IPS DF 19.7 (cell line): Measurements from ENCODE around the gene IFITM1.
"Not testable (repeated sequence)": the region's sequence is repeated elsewhere in the genome, so short reads cannot be mapped to it uniquely, and the experiment has no call there.

ENCODE experiments used
- DNase-seq: peaks from one replicate; pipeline ENCODE4 v3.0.0-alpha.2; 2013; ENCODE audit warnings: low read depth, low spot score

IFITM1 gene

DNA sequence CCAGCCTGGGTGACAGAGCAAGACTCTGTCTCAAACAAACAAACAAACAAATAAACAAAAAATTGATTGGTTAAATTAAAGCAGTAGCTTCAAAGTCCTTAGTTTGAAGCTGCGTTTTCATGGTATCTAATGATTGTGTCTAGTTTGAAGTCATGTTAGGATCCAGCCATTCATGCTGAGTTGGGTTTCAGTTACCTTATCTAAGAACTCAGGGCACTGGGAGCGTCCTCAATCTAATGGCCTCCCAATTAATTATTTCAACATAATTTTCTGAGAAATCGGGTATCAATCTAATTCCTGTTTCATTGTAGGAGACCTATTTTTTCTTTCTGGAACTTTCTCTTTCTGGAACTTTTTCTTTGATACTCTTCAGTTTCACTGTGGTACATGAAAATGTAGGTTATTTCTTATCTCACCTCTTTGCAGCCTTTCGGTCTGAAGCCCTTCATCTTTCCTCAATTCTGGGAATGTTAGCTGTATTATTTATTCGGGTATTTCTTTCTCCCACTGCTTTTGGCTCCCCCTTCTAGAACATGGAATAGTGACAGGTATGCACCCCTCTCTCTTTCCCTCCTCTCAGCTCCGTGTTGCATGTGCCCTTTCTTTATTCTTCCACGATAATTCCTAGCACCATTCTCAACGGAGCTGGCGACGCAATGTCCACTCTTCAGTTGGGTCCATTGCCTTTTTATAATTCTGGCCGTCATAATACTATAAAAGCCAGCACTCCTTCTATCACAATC lies 31.2 kb downstream of the IFITM1 start:
- no peak for DNase-seq

DNA sequence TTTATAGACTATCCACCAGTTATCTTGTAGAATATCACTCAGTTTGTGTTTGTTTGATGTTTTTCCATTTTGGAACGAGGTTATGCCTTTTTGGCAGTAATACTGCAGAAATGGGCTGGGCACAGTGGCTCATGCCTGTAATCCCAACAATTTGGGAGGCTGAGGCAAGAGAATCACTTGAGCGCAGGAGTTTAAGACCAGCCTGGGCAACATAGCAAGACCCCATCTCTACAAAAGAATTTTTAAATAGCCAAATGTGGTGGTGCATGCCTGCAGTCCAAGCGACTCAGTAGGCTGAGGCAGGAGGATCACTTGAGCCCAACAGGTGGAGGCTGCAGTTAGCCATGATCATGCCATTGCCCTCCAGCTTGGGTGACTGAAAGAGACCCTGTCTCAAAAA lies 32.7 kb downstream of the IFITM1 start:
- no peak for DNase-seq

DNA sequence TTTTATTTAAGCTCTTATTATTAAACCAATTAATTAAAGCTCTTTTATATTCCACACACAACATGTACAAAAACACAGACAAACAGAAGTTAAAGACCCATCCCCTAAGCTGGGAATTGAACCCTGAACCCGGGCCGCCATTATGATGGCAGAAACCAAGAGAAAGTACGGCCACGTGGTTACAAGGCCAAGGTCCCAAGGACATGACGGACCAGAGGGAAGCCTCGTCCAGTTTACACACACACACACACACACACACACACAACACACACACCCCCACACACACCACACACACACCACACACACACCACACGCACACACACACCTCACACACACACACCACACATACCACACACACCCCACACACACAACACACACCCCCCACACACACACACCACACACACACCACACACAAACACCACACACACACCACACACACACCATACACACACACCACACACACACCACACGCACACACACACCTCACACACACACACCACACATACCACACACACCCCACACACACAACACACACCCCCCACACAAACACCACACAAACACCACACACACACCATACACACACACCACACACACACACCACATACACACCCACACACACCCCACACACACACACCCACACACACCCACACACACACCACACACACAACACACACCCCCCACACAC lies 35.6 kb downstream of the IFITM1 start:
- not testable (repeated sequence) for DNase-seq

DNA sequence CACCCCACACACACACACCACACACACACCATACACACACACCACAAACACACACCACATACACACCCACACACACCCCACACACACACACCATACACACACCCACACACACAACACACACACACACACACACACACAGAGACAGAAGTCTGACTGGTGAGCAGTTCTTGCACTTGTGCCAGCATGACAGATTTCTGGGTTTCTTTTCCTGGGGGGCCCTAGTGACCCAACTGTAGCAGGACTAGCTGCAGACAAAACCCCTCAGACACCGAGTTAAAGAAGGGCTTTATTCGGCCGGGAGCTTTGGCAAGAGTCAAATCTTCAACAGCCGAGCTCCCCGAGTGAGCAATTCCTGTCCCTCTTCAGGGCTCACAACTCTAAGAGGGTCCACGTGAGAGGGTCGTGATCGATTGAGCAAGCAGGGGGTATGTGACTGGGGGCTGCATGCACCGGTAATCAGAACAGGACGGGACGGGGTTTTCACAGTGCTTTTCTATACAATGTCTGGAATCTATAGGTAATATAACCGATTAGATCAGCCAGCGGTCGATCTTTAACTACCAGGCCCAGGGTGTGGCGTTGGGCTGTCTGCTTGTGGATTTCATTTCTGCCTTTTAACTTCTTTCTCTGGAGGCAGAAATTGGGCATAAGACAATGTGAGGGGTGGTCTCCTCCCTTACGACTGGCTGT lies 36.3 kb downstream of the IFITM1 start:
- not testable (repeated sequence) for DNase-seq

DNA sequence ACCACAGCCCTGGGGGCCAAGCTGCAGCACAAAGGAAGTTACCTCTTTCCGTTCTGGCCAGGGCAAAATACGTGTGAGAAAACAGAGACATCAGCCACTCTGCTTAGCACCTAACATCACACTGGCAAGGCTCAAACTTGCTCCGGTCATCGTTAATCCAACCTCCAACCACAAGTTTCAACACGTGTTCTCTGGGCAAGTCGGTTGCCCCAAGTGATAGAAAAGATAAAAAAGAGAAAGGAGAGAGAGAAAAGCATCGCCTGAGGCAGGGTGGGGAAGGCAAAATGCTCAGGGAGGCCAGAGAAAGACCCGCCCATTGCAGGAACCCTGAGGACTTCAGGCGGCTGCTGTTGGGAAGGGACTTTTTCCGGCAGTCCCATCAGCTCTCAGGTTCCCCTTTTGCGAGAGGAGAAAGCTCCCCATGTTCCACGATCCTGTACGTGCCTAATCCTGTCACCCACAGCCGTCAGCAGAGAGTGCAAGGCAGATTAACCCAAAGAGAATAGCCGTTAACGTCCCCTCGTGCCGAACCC lies 36.9 kb downstream of the IFITM1 start:
- no peak for DNase-seq

DNA sequence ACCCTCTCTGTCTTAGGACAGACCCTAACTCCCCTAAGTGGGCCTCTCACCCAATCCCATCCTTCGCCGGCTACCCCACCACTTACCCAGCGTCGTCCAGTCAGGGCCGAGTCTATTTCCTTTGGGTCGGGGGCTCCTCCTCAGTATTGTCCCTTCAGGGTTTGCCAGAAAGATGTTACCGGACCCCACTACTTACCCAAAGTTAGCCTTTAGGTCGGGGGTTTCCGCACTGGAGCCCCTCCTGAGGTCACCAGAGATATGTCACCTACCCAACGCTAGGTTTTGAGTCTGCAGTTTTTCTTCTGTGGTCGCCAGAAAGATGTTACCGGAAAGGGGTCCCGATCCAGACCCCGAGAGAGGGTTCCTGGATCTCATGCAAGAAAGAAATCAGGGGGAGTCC lies 37.6 kb downstream of the IFITM1 start:
- no peak for DNase-seq

DNA sequence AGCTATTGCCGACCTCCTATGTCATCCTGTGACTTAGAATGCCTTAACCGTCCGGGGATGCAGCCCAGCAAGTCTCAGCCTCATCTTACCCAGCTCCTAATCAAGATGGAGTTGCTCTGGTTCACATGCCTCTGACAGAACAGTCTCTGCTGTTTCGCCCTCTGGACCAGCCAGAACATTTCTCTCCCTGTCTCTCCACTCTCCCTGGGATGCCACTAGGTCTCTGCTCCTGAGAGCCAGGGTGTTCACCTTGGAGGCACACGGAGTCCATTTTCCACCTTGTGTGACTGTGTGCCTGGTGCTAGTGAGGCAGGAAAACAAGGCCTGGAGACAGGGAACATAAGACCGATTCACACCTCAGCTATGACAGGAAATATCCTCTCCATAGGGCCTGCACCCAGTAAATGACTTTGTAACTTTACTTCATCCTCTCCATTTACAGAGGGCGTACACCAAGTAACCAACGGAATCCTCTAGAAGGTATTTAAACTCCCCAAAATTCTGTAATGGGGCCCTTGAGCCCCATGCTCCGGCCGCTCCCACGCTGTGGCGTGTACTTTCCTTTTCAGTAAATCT lies 38.7 kb downstream of the IFITM1 start:
- DNase-seq: no peak

DNA sequence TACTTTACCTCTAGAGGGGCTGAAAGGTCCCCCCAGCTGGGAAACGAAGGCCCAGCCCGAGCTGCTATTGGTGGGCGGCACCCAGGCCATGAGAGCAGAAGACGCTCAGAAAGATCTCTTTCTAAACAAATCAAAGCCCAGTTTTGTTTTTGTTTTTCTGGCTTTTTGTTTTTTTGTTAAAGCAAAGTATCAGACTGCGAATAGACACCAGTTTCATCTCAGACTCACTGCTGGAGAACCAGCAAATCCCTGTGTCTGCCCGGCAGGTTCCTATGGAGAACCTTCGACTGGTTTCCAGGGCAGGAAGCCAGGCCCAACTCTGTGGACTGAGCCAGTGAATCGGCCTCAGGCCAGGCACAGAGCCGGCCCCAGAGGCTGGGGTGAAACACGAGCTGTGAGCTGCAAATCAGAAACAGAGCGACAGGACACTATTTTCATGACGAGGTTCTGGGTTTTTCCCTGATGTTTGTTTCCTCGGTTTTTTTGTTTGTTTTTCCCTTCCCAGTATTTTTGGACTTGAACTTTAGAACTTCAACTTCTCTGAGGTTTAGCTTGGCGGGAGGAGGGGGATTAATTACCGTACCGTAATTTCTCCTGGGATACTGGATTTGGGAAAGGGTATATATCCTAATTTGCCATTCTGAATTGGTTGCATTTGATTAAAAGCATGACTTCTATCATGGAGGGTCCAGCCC lies 39.5 kb downstream of the IFITM1 start:
- no peak for DNase-seq

DNA sequence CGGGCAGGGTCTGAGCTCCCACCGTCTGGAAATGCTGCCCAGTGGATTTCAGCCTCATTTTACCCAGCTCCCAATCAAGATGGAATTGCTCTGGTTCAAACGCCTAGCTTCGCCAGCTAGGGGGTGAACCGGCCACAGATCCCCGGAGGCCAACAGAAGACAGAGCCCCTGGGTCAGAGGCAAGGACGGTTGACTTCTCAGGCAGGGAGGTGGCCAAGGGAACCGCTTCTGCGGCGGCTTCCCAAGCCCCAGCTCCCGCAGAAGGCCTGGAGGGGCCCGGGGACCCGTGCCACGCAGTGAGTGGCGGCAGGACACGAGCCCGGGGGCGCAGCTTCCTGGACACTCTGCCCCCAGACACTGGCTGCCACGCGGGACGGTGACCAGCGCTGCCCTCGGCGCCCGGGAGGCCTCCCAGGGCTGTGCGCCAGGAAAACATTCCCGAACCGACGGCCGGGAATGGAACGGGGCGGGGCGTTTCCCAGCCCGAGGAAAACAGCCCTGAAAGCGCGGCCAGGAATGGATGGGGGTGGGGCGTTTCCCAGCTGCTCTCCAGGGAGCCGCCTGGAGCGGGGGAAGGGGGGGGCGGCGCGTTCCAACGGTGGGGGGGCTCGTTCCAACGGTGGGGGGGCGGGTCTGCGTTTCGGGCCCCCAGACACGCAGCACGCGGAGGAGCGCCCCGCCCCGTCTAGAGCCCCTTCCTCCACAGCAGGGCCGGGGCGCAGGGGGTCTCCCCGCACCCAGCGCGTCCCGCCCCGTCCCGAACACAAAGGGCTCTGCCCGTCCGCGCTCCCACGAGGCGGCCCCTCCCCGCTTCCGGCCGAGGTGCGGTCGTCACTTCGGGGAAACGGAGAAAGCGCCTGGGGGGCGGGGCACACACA lies 42.0 kb downstream of the IFITM1 start:
- DNase-seq: no peak

DNA sequence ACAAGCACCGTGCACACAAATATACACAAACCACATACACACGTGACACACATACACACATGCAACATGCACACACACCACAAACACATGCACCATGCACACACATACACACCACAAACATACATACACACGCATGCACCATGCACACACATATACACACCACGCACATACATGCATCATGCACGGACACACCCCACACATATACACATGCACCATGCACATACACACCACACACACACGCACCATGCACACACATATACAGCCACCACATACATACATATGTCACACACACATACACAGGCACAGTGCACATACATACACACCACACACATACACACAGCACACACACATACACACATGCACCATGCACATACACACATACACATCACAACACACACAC lies 42.8 kb downstream of the IFITM1 start:
- DNase-seq: no peak

DNA sequence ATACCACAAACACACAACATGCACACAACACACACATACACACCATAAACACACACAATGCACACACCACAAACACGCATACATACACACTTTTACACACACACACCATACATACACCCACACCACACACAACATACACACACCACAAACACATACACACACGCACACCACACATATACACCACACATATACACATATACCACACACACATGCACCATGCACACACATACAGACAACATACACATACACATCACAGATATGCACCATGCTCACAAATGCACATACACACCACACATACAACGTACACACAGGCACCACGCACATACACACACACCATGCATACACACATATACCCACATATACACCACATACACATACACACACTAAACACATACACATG lies 43.7 kb downstream of the IFITM1 start:
- no peak for DNase-seq

DNA sequence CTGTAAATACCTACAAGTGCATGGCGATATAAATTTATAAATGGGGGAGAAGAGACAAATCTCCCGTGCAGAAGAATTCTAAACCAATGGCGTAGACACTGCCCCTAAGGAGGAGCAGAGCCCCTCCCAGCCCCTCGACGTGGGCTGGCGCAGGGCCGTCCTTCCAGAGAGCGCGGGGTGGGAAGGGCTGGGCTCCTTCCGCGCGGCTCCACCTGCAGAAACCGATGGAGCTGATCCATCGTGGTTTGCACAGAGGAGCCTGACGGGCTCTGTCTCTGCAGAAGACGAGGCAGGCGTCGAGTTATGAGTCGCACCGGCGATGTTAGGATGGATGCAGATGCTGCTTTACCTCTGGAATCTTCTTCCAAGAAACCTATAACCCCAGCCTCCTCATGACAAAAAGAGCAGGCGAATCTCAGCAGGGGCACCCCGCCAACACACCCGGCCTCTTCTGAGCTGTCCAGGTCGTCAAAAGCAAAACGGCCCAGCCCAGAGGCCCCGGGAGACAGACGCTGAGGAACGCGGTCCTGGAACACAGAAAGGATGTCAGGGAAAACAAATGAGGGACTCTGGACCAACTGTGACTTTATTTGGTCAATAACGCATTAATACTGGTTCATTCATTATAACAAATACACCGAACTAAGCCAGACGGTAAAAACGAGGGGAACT lies 44.4 kb downstream of the IFITM1 start:
- no peak for DNase-seq

DNA sequence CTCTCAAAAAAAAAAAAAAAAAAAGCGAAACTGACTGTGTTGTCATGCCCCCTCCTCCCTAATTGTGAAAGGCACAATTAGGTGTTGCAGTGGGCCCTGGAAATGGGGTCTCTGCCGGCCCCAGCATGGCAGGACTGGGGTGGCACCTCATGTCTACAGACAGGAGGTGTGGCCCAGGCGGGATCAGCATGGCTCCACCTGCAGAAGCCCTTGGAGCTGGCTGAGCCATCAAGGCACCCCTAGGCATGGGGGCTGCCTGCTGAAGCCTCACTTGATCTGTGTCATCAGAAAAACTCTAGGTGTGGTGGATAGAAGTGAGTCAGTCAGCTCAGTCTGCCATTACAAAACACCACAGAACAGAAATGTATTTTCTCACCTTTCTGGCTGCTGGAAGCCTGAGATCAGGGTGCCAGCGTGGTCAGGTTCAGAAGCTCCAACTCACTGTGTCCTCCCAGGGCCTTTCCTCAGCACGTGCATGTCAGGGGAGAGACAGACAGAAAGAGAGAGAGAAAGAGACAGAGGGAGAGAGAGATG lies 45.4 kb downstream of the IFITM1 start:
- DNase-seq: no peak

DNA sequence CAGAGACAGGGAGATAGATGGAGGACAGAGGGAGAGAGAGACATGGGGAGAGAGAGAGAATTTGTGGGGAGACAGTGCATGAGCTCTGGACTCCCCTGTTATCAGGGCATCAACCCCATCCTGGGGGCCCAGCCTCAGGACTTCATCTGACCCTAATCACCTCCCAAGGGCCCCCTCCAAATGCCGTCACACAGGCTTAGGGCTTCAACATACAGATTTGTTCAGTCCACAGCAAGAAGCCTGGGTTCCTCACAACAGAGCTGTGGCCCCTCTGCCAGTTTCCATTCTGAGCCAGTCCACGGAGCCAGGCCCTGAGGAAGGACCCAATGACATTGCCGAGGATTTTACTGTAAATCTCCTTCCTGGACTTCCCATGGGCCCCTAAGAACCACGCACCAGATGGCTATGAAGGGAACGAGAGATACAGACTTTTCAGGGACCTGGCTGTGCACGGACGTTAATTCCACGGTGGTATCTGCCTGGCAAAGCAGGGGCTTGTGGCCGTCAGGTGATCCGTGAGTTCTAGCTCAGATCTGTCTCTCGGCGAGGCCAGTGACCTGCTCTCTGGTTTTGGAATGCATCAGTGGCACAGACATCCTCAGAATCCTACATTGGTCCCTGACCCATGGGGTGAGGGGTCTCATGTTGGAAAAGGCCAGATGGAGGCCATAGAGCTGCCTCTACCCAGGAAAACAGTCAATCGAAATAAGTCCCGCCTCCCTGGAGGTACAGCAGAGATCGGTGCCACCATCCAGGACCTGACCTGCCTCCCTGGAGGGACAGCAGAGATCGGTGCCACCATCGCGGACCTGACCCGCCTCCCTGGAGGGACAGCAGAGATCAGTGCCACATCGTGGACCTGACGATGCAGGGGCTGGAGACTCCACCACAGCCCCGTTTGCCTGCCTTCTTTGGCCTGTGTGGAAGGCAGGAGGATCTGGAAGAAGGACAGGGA lies 46.8 kb downstream of the IFITM1 start:
- DNase-seq: no peak

DNA sequence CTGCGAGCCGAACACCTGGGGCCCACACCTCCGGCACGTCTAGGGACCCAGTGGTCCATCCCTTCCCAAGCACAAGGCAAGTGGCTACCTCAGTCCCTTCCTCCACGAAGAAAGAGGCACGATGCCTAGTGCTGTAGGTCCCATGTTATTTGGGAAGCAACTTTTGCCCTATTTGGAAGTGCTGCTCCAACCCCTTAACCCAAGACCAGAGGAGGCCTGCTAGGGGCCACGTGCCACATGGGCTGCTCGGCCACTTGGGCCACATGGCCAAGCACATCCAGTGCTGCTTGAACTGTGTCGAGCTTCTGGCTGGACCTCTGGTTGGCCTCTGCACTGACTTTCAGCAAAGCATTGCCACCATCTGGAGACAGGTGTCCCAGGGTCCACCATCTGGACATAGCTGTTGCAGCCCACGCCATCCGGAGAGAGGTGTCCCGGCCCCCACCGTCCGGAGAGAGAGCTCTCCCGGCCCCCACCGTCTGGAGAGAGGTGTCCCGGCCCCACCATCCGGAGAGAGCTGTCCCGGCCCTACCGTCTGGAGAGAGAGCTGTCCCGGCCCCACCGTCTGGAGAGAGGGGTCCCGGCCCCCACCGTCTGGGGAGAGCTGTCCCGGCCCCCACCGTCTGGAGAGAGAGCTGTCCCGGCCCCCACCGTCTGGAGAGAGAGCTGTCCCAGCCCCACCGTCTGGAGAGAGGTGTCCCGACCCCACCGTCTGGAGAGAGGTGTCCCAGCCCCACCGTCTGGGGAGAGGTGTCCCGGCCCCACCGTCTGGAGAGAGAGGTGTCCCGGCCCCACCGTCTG lies 49.0 kb downstream of the IFITM1 start:
- DNase-seq: no peak

DNA sequence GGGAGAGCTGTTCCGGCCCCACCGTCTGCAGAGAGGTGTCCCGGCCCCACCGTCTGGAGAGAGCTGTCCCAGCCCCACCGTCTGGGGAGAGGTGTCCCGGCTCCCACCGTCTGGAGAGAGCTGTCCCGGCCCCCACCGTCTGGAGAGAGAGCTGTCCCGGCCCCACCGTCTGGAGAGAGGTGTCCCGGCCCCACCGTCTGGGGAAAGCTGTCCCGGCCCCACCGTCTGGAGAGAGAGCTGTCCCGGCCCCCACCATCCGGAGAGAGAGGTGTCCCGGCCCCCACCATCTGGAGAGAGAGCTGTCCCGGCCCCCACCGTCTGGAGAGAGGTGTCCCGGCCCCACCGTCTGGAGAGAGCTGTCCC lies 49.6 kb downstream of the IFITM1 start:
- DNase-seq: not testable (repeated sequence)

DNA sequence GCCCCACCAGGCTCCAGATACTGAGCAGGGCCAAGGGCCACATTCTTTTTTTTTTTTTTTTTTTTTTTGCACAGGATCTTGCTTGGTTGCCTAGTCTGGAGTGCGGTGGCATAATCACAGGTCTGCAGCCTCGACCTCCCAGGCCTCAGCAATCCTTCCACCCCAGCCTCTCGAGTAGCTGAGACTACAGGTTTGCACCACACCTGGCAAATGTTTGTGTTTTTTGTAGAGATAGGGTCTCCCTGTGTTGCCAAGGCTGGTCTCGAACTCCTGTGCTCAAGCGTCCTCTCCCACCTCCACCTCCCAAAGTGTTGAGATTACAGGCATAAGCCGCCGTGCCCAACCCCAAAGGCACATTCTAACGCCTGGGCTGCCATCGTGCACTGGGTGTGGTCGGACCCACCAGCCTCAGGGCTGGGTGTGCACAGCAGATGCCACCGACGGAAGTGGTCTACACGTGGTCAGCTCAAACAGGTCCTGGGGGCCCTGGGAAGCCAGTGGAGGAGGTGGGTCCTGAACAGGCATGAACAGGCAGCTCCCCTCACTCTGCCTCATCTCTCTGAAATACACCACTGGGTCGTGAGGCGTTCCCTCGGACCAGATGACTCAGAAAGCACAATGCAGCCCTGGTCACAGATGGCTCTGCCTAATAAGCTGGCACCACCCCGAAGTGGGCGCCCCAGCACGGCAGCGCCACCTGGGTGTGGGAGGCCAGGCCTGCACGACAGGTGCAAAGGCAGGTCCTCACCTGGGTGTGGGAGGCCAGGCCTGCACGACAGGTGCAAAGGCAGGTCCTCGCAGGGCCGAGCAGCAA lies 50.3 kb downstream of the IFITM1 start:
- no peak for DNase-seq
